Astrocyte (in vitro differentiated cells and primary cell): ENCODE data around the gene KRT7. TPM values are rescaled to one million over a fixed set of nuclear protein-coding genes. Genes with fewer than 3 reads are reported as not detected.

Experiments
- DNase-seq: peaks from one replicate; pipeline ENCODE4 v3.0.0-alpha.2; 2010; ENCODE audit warnings: low read depth
- FAIRE-seq: peaks from 2 replicates; lab custom pipeline; 2011; peaks lifted over from hg19 to GRCh38; lab: Jason Lieb, UNC
- H2AFZ ChIP-seq: 2 replicates; pipeline ENCODE4 v1.6.0; 2012; ENCODE audit warnings: low read depth, low read length, inconsistent platforms
- H3K27ac ChIP-seq: 2 replicates; pipeline ENCODE4 v1.5.1; 2011; ENCODE audit warnings: low read depth, low read length, inconsistent platforms
- H3K27me3 ChIP-seq: 2 replicates; pipeline ENCODE4 v1.6.0; 2011; ENCODE audit warnings: low read length, inconsistent platforms; ENCODE audit not compliant: insufficient read depth
- H3K36me3 ChIP-seq: 2 replicates; pipeline ENCODE4 v1.5.1; 2011; ENCODE audit warnings: low read length, inconsistent platforms; ENCODE audit not compliant: insufficient read depth
- H3K4me1 ChIP-seq: 2 replicates; pipeline ENCODE4 v1.5.1; 2011; ENCODE audit warnings: low read length, inconsistent platforms; ENCODE audit not compliant: insufficient read depth
- H3K4me2 ChIP-seq: 2 replicates; pipeline ENCODE4 v1.6.0; 2012; ENCODE audit warnings: low read length, inconsistent platforms
- H3K4me3 ChIP-seq: 2 replicates; pipeline ENCODE4 v1.5.1; 2011; ENCODE audit warnings: low read depth, mild to moderate bottlenecking, low read length, inconsistent platforms; ENCODE audit not compliant: insufficient read depth
- H3K79me2 ChIP-seq: 2 replicates; pipeline ENCODE4 v1.6.0; 2012; ENCODE audit warnings: mild to moderate bottlenecking, low read length, inconsistent platforms; ENCODE audit not compliant: insufficient read depth
- H3K9ac ChIP-seq: 2 replicates; pipeline ENCODE4 v1.6.0; 2012; ENCODE audit warnings: mild to moderate bottlenecking, low read length, inconsistent platforms
- H3K9me3 ChIP-seq: 2 replicates; pipeline ENCODE4 v1.5.1; 2012; ENCODE audit warnings: low read depth, mild to moderate bottlenecking, low read length, inconsistent platforms; ENCODE audit not compliant: insufficient read depth
- H4K20me1 ChIP-seq: 2 replicates; pipeline ENCODE4 v1.6.0; 2012; ENCODE audit warnings: low read length, inconsistent platforms; ENCODE audit not compliant: insufficient read depth
- H3K27ac Mint-ChIP-seq: one replicate; pipeline ENCODE4 v1.8.0; 2021; ENCODE audit warnings: mild to moderate bottlenecking, mixed read lengths; ENCODE audit not compliant: unreplicated experiment
- H3K27me3 Mint-ChIP-seq: one replicate; pipeline ENCODE4 v1.8.0; 2021; ENCODE audit warnings: low read depth, mixed read lengths; ENCODE audit not compliant: unreplicated experiment
- H3K36me3 Mint-ChIP-seq: one replicate; pipeline ENCODE4 v1.8.0; 2021; ENCODE audit warnings: low read depth, mixed read lengths; ENCODE audit not compliant: unreplicated experiment
- H3K4me1 Mint-ChIP-seq: one replicate; pipeline ENCODE4 v1.8.0; 2021; ENCODE audit warnings: low read depth, mixed read lengths; ENCODE audit not compliant: unreplicated experiment
- H3K4me3 Mint-ChIP-seq: one replicate; pipeline ENCODE4 v1.8.0; 2021; ENCODE audit warnings: mild to moderate bottlenecking, moderate library complexity, mixed read lengths; ENCODE audit not compliant: unreplicated experiment
- H3K9me3 Mint-ChIP-seq: one replicate; pipeline ENCODE4 v1.8.0; 2021; ENCODE audit warnings: mild to moderate bottlenecking, mixed read lengths; ENCODE audit not compliant: unreplicated experiment
- CTCF ChIP-seq: IDR thresholded peaks from 2 replicates; pipeline ENCODE4 v1.5.1; 2011; ENCODE audit warnings: low read depth, mild to moderate bottlenecking, inconsistent platforms, low read length, moderate library complexity; ENCODE audit not compliant: insufficient read depth
- EZH2 ChIP-seq: IDR thresholded peaks from 2 replicates; pipeline ENCODE4 v1.6.1; 2012; ENCODE audit warnings: mild to moderate bottlenecking, low read length, inconsistent platforms; ENCODE audit not compliant: insufficient read depth
- total RNA-seq: library from RNA; stranded (reverse); gene quantifications from 2 replicates; pipeline ENCODE4 v1.2.1, GENCODE V29; 2021

Gene KRT7
- total RNA-seq, 1 donor from 2014 or later = 149 TPM

GRCh38 chr12:52241205-52241842 lies 8.3 kb downstream of the KRT7 start:
- Mint-ChIP-seq H3K27me3 (peaks cover 24% of the 10 kb centered on the region), H3K9me3 (peaks cover 2% of the 10 kb centered on the region), H3K36me3 (peaks cover 24% of the 10 kb centered on the region), H3K4me3 (no peak overlapping the region), H3K4me1 (peaks cover 43% of the 10 kb centered on the region), H3K27ac (no peak overlapping the region)
- Histone ChIP-seq H3K4me2 (no peak overlapping the region), H2AFZ (no peak overlapping the region), H3K4me3 (no peak overlapping the region), H3K9ac (no peak overlapping the region), H3K9me3 (no peaks in the 10 kb centered on the region), H3K27ac (no peak overlapping the region), H3K27me3 (no peaks in the 10 kb centered on the region), H4K20me1 (no peaks in the 10 kb centered on the region), H3K79me2 (no peaks in the 10 kb centered on the region), H3K36me3 (no peaks in the 10 kb centered on the region), H3K4me1 (peaks cover 24% of the 10 kb centered on the region)
- DNase-seq = no peak
- FAIRE-seq = no peak
- TF ChIP-seq EZH2 = no peak
- no peak for TF ChIP-seq CTCF

GRCh38 chr12:52242442-52243258 lies 9.6 kb downstream of the KRT7 start:
- Histone ChIP-seq H3K27me3 (no peaks in the 10 kb centered on the region), H3K9ac (no peak overlapping the region), H3K79me2 (no peaks in the 10 kb centered on the region), H3K4me3 (no peak overlapping the region), H3K4me1 (peaks cover 30% of the 10 kb centered on the region), H3K4me2 (no peak overlapping the region), H2AFZ (no peak overlapping the region), H3K36me3 (no peaks in the 10 kb centered on the region), H3K27ac (no peak overlapping the region), H4K20me1 (no peaks in the 10 kb centered on the region), H3K9me3 (no peaks in the 10 kb centered on the region)
- TF ChIP-seq EZH2 = no peak
- no peak for TF ChIP-seq CTCF
- FAIRE-seq (no peak), DNase-seq (no peak)
- Mint-ChIP-seq H3K27me3 (peaks cover 21% of the 10 kb centered on the region), H3K36me3 (peaks cover 17% of the 10 kb centered on the region), H3K4me3 (no peak overlapping the region), H3K9me3 (peaks cover 2% of the 10 kb centered on the region), H3K27ac (no peak overlapping the region), H3K4me1 (peaks cover 54% of the 10 kb centered on the region)
